ENCODE measurements around the gene CBFA2T3.
"Not testable (repeated sequence)": the region's sequence is repeated elsewhere in the genome, so short reads cannot be mapped to it uniquely, and the experiment has no call there.

The CBFA2T3 gene

DNA sequence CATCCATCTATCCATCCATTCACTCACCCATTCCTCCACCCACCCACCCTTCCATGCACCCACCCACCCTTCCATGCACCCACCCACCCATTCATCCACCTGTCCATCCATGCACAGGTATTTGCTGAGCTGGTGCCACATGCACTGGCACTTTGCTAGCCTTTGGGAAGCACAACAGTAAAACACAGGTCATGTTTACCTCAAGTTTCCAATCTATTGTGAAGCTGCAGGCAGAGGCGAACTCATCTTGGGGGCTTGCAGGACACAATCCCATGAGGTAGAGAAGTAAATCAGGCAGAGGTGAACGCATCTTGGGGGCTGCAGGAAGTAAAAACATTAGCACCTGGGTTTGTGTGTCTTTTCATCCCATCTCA is 35.6 kb upstream of the CBFA2T3 start:
- no peak for DNase-seq (ENCODE audit: low read depth)

DNA sequence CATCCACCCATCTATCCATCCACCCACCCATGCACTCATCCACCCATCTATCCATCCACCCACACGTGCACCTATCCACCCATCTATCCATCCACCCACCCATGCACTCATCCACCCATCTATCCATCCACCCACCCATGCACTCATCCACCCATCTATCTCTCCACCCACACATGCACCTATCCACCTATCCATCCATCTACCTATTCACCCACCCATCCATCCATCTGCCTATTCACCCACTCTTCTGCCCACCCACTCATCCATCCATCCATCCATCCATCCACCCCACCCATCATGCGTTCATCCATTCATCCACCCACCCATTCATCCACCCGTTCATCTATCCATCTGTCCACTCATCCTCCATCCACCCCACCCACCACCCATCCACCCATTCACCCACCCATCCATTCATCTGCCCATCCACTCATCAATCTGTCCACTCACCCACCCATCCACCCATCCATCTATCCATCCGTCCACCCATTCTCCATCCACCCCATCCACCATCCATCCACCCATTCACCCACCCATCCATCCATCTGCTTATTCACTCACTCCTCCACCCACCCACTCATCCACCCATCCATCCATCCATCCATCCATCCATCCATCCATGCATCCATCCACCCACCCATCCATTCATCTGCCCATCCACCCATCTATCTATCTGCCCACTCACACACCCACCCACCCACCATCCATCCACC is 35.1 kb upstream of the CBFA2T3 start:
- no peak for DNase-seq (ENCODE audit: low read depth)

DNA sequence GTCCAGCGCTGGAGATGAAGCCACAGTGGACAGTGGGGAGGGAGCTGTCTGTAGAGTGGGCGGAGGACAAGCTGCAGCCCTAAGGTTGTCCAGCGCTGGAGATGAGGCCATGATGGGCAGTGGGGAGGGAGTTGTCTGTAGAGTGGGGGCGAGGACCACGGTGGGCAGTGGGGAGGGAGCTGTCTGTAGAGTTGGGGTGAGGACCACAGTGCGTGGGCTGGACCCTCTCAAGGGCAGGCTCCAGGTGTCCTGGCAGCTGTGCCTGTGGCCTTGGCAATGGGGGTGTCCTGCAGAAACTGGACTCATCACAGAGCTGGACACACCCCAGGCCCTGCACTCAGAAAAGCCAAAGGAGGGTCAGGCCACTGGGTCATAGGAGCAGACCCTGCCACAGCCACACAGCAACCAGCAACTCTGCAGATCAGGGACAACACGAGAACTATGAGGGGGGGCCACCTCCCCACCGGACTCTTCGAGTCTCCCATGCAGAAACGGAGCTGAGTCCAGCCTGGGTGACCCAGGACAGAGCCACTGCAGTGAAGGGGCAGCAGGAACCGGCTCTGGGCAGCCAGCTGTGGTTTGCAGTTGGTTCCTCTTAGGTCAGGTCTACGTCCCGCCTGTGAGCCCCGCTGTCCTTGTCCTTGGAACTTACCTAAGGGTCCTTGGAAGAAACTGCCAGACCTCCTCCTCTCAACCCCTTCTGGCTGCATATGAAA is 33.4 kb upstream of the CBFA2T3 start:
- no peak for DNase-seq (ENCODE audit: low read depth)

DNA sequence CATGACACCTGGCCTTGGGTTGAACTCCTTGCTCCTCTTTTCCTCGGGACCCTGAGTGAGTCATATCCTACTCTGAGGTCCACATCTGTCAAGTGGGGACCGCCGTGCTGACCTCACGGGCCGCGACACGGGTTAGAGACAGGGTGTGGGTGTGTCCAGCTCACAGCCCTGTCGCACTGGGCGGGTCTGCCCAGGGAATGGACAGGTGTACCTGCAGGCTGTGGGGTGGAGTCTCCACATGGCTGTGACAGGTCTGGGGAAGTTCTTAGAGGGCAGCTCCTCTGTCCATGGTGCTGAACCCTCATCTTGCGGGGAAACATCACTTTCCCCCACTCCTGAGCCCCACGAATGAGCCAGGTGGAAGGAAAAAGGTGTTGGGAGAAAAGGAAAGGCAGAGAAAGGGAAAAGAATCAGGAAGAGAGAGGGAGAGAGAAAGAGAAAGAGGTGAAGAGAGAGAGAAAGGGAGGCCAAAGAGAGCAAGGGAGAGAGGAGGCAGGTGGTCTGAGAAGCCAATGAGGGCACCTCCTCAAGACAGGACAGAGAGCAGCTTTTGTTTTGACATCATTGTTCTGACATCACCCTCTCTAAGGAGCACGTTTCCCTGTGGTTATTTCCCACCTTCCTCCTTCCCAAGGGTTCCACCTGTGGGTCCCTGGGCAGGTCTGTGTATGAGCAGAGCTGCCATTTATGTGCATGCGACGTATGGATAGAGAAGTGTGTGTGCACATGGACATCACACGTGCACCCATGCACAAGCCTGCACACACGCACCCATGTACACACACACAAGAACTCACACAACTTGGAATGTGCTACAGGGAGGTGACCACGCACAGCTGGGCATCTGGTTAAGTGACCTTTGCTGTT is 32.6 kb upstream of the CBFA2T3 start:
- DNase-seq (ENCODE audit: low read depth) = peak; percentile 21

DNA sequence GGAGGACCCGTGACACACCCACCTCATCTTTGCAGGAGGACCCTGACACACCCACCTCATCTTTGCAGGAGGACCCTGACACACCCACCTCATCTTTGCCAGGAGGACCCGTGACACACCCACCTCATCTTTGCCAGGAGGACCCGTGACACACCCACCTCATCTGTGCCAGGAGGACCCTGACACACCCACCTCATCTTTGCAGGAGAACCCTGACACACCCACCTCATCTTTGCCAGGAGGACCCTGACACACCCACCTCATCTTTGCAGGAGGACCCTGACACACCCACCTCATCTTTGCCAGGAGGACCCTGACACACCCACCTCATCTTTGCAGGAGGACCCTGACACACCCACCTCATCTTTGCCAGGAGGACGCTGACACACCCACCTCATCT is 31.8 kb upstream of the CBFA2T3 start:
- DNase-seq (ENCODE audit: low read depth) = not testable (repeated sequence)

DNA sequence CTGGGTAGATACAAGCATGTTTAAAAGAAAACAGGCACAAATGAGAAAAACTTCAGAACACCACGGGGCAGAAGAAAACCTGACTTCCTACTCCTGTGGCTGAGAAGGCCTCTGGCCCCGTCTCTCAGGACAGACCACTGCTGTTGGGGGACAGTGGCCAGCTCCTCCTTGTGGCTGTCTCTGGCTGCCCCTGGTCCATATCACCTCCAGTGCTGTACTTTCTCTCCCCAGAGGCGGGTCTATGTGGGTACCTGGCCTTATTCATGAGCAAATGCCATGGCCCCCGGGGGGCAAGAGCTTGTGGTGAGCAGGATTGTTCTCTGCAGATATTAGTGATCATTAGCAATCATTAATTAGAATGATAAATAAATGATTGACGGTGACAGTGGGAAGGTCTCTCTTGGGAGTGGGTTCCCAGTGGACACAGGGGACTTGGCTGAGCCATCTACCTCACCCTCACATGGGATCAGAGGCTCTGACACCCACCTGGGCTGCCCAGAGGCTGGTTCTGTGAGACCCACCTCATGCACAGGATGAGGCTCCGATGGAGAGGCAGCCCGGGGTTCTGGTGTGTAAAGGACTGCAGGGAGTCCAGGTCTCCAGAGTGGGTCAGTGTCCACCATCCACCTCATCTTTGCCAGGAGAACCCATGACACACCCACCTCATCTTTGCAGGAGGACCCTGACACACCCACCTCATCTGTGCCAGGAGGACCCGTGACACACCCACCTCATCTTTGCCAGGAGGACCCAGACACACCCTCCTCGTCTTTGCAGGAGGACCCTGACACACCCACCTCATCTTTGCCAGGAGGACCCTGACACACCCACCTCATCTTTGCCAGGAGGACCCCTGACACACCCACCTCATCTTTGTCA is 30.6 kb upstream of the CBFA2T3 start:
- no peak for DNase-seq (ENCODE audit: low read depth)

DNA sequence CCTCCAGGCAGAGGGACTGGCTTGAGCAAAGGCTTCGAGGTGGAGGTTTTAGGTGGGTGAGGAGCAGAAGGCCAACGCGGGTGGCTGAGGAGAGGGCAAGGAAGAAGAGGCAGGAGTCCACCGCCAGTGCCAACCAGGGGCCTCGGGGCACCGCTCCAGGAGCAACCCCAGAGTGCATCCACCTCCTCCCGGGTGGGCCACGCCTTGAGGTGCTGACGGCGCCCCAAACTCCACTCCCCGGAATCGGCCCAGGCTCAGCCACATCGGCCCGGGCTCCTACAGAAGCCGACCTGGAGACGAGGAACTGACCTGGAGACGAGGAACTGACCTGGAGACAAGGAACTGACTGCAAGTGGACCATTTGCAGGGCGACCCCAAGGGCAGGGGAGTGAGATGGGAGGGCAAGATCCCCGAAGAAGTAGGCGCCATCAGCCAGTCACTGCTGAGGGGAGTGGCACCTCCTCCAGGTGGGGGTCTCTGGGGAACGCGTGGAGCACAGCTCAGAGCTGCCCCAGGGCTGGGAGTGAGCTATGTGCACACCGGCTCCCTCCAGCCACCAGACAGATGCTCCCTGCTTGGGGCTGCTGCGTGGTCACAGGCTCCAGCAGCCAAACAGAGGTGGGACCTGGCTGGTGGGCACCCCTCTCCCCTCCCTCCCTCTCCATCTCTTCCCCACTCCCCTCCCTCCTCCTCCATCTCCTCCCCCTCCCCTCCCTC is 29.2 kb upstream of the CBFA2T3 start:
- no peak for DNase-seq (ENCODE audit: low read depth)

DNA sequence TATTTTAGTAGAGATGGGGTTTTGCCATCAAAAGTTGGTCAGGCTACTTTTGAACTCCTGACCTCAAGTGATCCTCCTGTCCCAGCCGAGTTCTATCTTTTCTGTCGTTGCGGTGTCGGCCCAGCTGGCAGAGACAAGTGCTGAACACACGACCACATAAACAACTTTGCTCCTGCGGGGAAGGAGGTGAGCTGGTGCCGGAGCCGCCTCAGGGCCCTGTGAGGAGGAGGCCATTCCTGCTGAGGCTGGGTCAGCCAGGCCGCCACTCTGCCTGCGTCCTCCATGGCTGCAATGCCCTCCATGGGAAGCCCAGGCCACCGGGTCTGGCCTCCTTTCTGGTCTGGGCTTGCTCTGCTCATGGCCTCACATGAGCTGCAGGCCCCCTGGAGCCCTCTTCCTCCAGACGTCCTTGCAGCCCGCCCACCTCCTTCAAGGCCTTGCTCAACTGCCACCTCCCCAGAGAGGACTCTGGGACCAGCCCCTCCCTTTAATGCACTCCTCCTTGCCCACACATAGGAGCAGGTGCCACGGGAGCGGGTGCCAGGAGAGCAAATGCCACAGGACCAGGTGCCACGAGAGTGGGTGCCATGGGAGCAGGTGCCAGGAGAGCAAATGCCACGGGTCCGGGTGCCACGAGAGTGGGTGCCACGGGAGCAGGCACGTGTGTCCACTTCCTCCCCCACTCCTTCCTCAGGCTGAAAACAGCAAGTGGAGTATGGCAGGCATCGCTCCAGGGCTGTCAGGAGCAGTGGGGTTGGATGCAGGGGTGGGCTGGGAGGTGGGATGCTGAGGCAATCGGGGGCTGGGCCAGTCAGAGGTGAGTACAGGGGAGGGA is 28.4 kb upstream of the CBFA2T3 start:
- DNase-seq (ENCODE audit: low read depth) = no peak

DNA sequence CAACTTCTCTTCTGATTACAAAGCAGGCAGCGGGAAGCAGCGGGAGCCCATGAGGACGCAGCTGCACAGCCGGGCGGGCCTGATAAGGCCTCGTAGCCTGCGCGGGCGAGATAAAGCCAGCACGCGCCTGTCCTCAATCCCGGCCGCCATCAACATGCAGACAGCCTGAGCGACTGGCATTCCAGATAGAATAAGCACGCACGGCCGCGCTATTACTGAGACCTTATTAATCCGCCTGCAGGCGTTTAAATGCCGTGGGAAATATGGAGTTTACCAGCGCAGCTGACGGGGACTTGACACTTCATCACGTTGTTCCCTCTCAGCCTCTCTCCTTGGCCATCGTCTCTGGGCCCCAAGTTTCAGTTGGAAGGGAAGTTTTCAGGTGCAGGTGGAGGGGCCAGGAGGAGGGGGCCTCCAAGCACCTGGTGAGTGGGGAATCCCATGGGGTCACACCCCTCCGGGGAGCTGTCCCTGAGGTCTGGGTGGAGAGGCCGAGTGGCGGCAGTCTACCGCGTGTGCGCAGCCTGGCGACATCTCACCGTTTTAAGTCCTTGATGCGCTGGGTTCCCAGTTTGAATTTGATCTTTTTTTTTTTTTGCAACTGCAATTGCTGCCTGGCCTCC is 27.3 kb upstream of the CBFA2T3 start:
- DNase-seq (ENCODE audit: low read depth) = no peak

DNA sequence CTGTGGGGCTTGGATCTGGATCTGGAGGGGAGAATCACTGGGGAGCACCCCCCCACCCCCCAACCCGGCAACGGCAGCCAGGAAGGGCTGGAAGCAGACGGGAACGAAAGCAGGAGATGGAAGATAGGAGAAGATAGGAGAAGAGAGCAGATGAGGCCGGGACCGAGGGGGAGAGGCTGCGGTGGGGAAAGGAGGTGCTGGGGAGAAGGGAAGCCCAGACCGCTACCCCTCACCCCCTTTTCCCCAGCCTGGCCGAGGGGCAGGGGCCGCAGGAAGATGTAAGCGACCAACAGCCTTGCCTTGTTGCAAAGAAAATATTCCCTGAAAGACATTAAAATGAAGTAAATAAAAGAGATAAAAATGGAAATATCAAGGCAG is 26.8 kb upstream of the CBFA2T3 start:
- DNase-seq (ENCODE audit: low read depth) = no peak

DNA sequence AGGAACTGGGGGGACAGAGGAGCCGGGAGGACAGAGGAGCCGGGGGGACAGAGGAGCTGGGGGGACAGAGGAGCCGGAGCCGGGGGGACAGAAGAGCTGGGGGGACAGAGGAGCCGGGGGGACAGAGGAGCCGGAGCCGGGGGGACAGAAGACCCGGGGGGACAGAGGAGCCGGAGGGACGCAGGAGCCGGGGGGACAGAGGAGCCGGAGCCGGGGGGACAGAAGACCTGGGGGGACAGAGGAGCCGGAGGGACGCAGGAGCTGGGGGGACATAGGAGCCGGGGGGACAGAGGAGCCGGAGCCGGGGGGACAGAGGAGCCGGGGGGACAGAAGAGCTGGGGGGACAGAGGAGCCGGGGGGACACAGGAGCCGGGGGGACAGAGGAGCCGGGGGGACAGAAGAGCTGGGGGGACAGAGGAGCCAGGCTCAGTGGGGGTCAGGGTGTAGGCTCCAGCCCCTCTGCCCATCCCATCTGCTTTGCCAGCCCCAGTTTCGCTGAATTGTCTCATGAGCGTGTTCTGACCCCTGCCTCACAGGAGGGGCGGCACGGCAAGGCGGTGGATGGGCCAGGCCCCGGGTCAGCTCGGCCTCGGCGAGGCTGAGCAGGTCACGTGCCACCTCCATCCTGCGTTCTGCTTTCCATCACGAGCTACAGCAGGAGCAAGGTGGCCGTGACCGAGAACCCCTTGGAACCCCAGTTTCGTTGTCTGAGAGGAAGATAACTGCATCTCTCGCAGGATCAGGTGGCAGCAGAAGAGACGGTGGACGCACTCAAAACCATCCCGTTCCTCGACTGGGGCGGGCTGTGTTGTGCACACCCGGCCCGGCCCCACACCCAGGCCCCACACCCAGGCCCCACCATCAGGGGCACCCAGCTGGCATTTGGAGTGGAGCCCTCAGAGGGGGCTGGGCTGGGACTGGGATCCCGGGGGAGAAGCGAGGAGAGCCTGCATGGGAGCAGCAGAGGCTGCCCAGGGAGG is 26.1 kb upstream of the CBFA2T3 start:
- DNase-seq (ENCODE audit: low read depth) = no peak

DNA sequence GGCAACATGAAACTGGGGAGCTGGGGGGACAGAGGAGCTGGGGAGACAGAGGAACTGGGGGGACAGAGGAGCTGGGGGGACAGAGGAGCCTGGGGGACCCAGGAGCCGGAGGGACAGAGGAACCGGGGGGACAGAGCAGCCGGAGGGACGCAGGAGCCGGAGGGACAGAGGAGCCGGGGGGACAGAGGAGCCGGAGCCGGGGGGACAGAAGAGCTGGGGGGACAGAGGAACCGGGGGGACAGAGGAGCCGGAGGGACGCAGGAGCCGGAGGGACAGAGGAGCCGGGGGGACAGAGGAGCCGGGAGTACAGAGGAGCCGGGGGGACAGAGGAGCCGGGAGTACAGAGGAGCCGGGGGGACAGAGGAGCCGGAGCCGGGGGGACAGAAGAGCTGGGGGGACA is 25.1 kb upstream of the CBFA2T3 start:
- not testable (repeated sequence) for DNase-seq (ENCODE audit: low read depth)

DNA sequence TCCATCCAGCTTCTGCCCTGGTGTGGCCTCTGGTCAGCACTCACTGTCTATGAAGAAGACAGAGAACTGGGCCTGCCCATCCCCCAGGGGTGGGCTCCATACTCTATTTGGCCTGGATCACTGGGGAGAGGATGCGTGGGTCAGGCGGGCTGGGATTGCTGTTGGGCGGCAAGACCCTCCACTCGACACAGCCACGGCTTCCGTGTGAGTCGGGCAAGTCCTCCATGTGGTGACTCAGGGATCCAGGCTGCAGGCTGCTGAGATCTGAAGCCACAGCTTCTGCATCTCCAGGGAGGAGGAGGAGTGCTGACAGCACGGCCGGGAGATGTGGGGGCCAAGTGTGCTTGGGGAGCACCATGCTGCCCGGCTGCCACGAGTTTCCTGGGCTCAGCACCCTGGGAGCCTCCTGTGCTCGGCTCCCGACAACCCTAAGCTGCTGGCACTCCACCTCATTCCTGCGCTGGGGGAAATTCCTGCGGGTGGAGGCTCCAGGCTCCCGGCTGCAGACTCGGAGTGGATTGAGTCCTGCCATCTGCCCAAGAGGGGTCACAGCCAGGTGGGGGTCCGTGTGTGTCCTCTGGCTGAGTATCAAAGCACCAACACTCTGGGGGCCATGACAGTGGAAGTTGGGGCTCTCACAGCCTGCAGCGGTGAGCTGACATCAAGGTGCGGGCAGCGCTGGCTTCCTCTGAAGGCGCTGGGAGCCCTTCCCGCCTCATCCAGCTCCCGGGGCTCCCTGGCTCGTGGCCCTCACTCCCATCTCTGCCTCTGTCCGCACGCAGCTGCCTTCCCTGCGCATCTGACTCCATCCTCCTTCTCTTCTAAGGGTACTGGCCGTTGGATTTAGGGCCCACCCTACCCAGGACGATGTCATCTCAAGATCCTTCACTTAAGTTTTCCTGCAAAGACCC is 24.4 kb upstream of the CBFA2T3 start:
- DNase-seq (ENCODE audit: low read depth) = no peak

DNA sequence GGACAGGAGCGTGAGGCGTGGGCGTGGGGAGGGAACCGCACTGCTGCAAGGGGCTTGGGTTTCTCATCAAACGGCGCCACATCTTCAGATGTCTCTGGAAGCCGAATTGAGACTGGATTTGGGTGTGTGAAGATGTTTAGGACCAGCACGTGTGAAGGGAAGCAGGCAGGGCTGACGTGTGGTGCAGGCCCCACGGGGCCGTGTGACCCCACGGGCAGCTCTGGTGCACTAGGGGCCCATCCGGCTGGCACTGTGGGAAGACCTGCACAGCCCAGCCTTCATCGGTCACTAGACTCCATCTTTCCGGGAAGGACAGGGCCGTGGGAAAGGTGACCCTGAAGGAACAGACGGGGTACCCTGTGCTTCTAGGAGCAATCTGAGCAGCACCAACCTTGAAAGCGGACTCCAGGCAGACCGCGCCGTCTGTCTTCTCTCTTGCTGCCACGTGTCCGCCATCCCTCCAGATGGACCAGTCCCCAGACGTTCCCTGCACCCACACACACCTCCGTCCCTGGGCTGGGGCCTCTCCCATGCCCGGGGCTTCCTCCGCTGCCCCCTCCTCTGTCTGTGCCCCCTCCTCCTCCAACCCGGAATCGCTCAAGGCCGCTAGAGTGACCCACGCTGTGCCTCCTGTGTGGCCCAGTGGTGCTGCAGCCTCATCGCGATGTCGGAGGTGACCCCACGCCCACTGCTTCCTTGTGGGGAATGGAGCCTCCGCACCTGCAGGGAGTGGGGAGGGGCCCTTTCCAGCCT is 23.4 kb upstream of the CBFA2T3 start:
- no peak for DNase-seq (ENCODE audit: low read depth)

DNA sequence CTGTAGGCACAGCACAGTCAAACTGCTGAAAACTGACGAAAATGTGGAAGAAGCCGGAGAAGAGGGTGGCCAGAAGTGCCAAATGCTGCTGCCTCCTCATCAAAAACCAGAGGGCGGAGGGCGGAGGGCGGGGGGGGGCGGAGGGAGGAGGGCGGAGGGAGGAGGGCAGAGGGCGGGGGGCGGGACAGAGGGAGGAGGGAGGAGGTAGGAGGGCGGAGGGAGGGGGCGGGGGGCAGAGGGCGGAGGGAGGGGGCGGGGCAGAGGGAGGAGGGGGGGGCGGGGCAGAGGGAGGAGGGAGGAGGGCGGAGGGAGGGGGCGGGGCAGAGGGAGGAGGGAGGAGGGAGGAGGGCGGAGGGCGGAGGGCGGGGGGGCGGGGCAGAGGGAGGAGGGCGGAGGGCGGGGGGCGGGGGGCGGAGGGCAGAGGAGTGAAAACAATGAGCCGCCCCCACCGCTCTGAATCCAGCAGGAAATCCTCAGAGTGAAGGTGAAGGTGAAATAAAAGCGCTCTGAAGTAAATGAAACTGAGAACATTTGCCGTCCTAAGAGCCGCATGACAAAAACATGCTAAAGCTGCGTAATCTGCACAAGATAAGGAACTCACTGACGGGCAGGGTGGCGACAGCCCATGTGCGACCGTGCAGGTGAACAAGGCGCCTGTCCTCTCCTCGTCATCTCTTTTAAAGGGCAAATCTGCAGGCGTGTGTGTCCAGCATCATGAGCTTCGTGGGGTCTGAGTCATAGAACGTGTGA is 22.6 kb upstream of the CBFA2T3 start:
- no peak for DNase-seq (ENCODE audit: low read depth)

Data from EH (cell line).